Breast epithelium (tissue), 3 donors: ENCODE data around the gene HLA-DQA2.

Source experiments
- CTCF ChIP-seq, 3 donors: fragments of 450-650 bp; IDR thresholded peaks; one replicate each; pipeline ENCODE4 v1.5.1; 2016 to 2017; ENCODE audit warnings: antibody characterized with exemption in 3 of 3, mild to moderate bottlenecking in 3 of 3, moderate library complexity in 3 of 3
- POLR2AphosphoS5 ChIP-seq, 3 donors: sonication (generic); formaldehyde crosslinking; IDR thresholded peaks; one replicate each; pipeline ENCODE4 v1.6.1; 2017; ENCODE audit warnings: antibody characterized with exemption in 3 of 3

DNA sequence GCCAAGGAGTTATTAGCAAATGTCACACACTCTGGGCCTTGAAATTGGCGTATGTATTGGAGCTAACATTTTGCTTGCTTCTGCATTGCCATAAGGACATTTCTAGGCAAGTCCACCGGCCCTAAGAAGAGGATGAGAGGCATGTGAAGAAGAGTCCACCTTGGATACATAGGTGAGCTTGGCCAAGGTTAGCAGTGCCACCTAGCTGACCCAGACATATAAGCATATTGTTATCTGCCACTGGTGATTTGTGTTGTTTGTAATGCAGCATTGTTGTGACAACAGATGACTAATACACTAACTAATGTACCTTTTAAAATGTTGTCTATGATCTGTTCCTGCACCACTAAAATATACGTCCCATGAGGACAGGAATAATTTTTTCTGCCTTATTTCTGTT lies 24.8 kb upstream of the HLA-DQA2 start:
- no peak for TF ChIP-seq CTCF (IDR thresholded peaks at IDR 0.05)
- no peak for TF ChIP-seq POLR2AphosphoS5 (IDR thresholded peaks at IDR 0.05)
